IMR-90 (cell line): ENCODE data around the gene STXBP6.

Experiments used
- CEBPB ChIP-seq: IDR thresholded peaks from 2 replicates; pipeline ENCODE4 v1.6.1; 2012; ENCODE audit warnings: low read depth, low read length, improper control_type of control experiment
- CTCF ChIP-seq: conservative IDR thresholded peaks from 2 replicates; pipeline ENCODE4 v1.5.1; 2012; ENCODE audit warnings: mild to moderate bottlenecking, low read depth, low read length, improper control_type of control experiment
- ELK1 ChIP-seq: fragments of 150-350 bp; IDR thresholded peaks from 2 replicates; pipeline ENCODE4 v1.6.1; 2016; ENCODE audit warnings: low read depth, mild to moderate bottlenecking, low read length, moderate library complexity, borderline replicate concordance
- MXI1 ChIP-seq: IDR thresholded peaks from 2 replicates; pipeline ENCODE4 v1.6.1; 2012; ENCODE audit warnings: low read depth, mild to moderate bottlenecking, low read length, moderate library complexity, borderline replicate concordance
- POLR2A ChIP-seq: IDR thresholded peaks from 2 replicates; pipeline ENCODE4 v1.6.1; 2012; ENCODE audit warnings: mild to moderate bottlenecking, low read depth, low read length
- RAD21 ChIP-seq: IDR thresholded peaks from 2 replicates; pipeline ENCODE4 v1.6.1; 2012; ENCODE audit warnings: low read length, improper control_type of control experiment
- RFX5 ChIP-seq: IDR thresholded peaks from 2 replicates; pipeline ENCODE4 v1.8.0; 2012; ENCODE audit warnings: low read depth, mild to moderate bottlenecking, low read length, moderate library complexity
- USF2 ChIP-seq: fragments of 150-350 bp; IDR thresholded peaks from 2 replicates; pipeline ENCODE4 v1.6.1; 2017; ENCODE audit warnings: mild to moderate bottlenecking, antibody characterized with exemption, low read length, low read depth

GRCh38 chr14:25079311-25079710, 29.4 kb upstream of the STXBP6 start:
- TF ChIP-seq CTCF = no peak
- TF ChIP-seq POLR2A = no peak
- no peak for TF ChIP-seq CEBPB
- TF ChIP-seq RFX5 = no peak
- no peak for TF ChIP-seq RAD21
- TF ChIP-seq USF2 = no peak
- TF ChIP-seq MXI1 = no peak
- TF ChIP-seq ELK1 = no peak
